ENCODE data around the gene STK39. TPM values are rescaled to one million over a fixed set of nuclear protein-coding genes. Genes with fewer than 3 reads are reported as not detected.

The STK39 gene
- total RNA-seq, 1 experiment from 2014 or later: 2.9 TPM

GRCh38 chr2:168224346-168224745, 23.0 kb downstream of the STK39 start:
- DNase-seq: no peak
- H3K36me3 ChIP-seq (ENCODE audit: control insufficient read depth, insufficient read depth, low read length): no peaks in the 10 kb centered on the region
- no peak for TF ChIP-seq CTCF (IDR thresholded peaks at IDR 0.05; ENCODE audit: insufficient read depth in 1 of 2, low read depth in 1 of 2, low read length in 1 of 2, severe bottlenecking in 1 of 2, unreplicated experiment in 1 of 2)
- no TSS peak for BruUV-seq (replicated peaks)
- Mint-ChIP-seq H3K9me3 (ENCODE audit: unreplicated experiment) (no peaks in the 10 kb centered on the region), H3K27ac (ENCODE audit: unreplicated experiment) (no peak overlapping the region), H3K4me3 (ENCODE audit: unreplicated experiment) (no peak overlapping the region), H3K27me3 (ENCODE audit: insufficient read depth, unreplicated experiment) (no peaks in the 10 kb centered on the region), H3K36me3 (ENCODE audit: insufficient read depth, unreplicated experiment) (no peaks in the 10 kb centered on the region), H3K4me1 (ENCODE audit: low read depth, unreplicated experiment) (no peaks in the 10 kb centered on the region)
- ChIA-PET CTCF (no interaction called here), POLR2A (no interaction called here)
- H3K27me3 ChIP-seq (replicated peaks; ENCODE audit: control insufficient read depth, insufficient read depth, low read length): no peaks in the 10 kb centered on the region
- H3K9me3 ChIP-seq: no peaks in the 10 kb centered on the region
- no peak overlapping the region for H3K4me3 ChIP-seq (ENCODE audit: low read depth, low read length)
- intact Hi-C loops (cut with micrococcal nuclease; ENCODE audit: unreplicated experiment): no loop called here
- no peaks in the 10 kb centered on the region for H3K4me1 ChIP-seq

GRCh38 chr2:168222088-168222487, 25.3 kb downstream of the STK39 start:
- no peaks in the 10 kb centered on the region for H3K27me3 ChIP-seq (replicated peaks; ENCODE audit: control insufficient read depth, insufficient read depth, low read length)
- Mint-ChIP-seq H3K27ac (ENCODE audit: unreplicated experiment) (no peak overlapping the region), H3K4me1 (ENCODE audit: low read depth, unreplicated experiment) (no peaks in the 10 kb centered on the region), H3K27me3 (ENCODE audit: insufficient read depth, unreplicated experiment) (no peaks in the 10 kb centered on the region), H3K9me3 (ENCODE audit: unreplicated experiment) (no peaks in the 10 kb centered on the region), H3K36me3 (ENCODE audit: insufficient read depth, unreplicated experiment) (no peaks in the 10 kb centered on the region), H3K4me3 (ENCODE audit: unreplicated experiment) (no peak overlapping the region)
- H3K4me1 ChIP-seq: no peaks in the 10 kb centered on the region
- H3K36me3 ChIP-seq (ENCODE audit: control insufficient read depth, insufficient read depth, low read length): no peaks in the 10 kb centered on the region
- no peak for TF ChIP-seq CTCF (IDR thresholded peaks at IDR 0.05; ENCODE audit: insufficient read depth in 1 of 2, low read depth in 1 of 2, low read length in 1 of 2, severe bottlenecking in 1 of 2, unreplicated experiment in 1 of 2)
- DNase-seq: no peak
- ChIA-PET CTCF (no interaction called here), POLR2A (no interaction called here)
- no TSS peak for BruUV-seq (replicated peaks)
- H3K4me3 ChIP-seq (ENCODE audit: low read depth, low read length): no peak overlapping the region
- intact Hi-C loops (cut with micrococcal nuclease; ENCODE audit: unreplicated experiment): no loop called here
- no peaks in the 10 kb centered on the region for H3K9me3 ChIP-seq

GRCh38 chr2:168220965-168221819, 26.2 kb downstream of the STK39 start:
- no TSS peak for BruUV-seq (replicated peaks)
- POLR2A ChIA-PET: no interaction called here
- no peak overlapping the region for H3K4me3 Mint-ChIP-seq (ENCODE audit: unreplicated experiment)
- Histone ChIP-seq H3K4me1 (no peaks in the 10 kb centered on the region), H3K4me3 (ENCODE audit: low read depth, low read length) (no peak overlapping the region), H3K9me3 (no peaks in the 10 kb centered on the region), H3K36me3 (ENCODE audit: control insufficient read depth, insufficient read depth, low read length) (no peaks in the 10 kb centered on the region), H3K27me3 (replicated peaks; ENCODE audit: control insufficient read depth, insufficient read depth, low read length) (no peaks in the 10 kb centered on the region)
- no peaks in the 10 kb centered on the region for H3K27me3 Mint-ChIP-seq (ENCODE audit: insufficient read depth, unreplicated experiment)
- no peak overlapping the region for H3K27ac Mint-ChIP-seq (ENCODE audit: unreplicated experiment)
- no peak for TF ChIP-seq CTCF (IDR thresholded peaks at IDR 0.05; ENCODE audit: insufficient read depth in 1 of 2, low read depth in 1 of 2, low read length in 1 of 2, severe bottlenecking in 1 of 2, unreplicated experiment in 1 of 2)
- intact Hi-C loops (cut with micrococcal nuclease; ENCODE audit: unreplicated experiment): no loop called here
- DNase-seq: no peak
- no peaks in the 10 kb centered on the region for H3K9me3 Mint-ChIP-seq (ENCODE audit: unreplicated experiment)
- no peaks in the 10 kb centered on the region for H3K36me3 Mint-ChIP-seq (ENCODE audit: insufficient read depth, unreplicated experiment)
- CTCF ChIA-PET: no interaction called here
- no peaks in the 10 kb centered on the region for H3K4me1 Mint-ChIP-seq (ENCODE audit: low read depth, unreplicated experiment)

Measured in Caco-2 (cell line).